ENCODE results near the gene PGLYRP3.
A peak's percentile ranks its signal among the peaks of the same experiment; 100 is the strongest.

PGLYRP3 gene

DNA sequence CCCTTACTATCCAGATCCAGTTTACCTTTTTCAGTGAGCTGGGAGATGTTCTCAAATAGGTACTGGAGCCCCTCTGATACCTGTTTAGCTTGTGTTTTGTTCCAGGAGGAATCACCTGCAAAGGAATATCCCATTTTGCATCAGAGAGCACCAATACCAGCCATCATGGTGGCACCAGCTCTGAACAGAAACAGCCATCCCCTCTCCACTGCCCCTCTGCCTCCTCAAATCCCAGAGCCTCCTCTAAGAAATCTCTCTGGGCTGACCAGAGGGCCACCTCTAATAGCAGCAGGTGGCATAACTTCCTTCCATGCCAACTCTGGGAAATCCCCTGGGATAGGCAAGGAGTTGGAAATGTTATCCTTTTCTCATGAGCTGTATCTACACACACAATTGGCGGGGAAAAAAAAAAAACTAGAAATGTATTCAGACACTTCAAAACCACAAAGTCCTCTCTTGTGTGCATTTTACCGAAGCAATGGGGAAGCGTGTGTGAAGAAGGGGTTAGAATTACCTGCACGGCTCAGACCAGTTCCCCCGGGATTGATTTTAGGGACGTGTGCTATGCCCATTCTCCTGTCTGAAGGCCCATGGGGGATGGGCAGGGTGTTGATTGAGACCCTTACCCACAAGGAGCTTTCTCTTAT lies 33.4 kb upstream of the PGLYRP3 start:
- DNase-seq (ENCODE audit: low read depth in 1 of 2, low spot score in 1 of 2) = no peak
- TF ChIP-seq, protein P1, sequence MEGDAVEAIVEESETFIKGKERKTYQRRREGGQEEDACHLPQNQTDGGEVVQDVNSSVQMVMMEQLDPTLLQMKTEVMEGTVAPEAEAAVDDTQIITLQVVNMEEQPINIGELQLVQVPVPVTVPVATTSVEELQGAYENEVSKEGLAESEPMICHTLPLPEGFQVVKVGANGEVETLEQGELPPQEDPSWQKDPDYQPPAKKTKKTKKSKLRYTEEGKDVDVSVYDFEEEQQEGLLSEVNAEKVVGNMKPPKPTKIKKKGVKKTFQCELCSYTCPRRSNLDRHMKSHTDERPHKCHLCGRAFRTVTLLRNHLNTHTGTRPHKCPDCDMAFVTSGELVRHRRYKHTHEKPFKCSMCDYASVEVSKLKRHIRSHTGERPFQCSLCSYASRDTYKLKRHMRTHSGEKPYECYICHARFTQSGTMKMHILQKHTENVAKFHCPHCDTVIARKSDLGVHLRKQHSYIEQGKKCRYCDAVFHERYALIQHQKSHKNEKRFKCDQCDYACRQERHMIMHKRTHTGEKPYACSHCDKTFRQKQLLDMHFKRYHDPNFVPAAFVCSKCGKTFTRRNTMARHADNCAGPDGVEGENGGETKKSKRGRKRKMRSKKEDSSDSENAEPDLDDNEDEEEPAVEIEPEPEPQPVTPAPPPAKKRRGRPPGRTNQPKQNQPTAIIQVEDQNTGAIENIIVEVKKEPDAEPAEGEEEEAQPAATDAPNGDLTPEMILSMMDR (IDR thresholded peaks at IDR 0.05; ENCODE audit: insufficient read depth, low read length) = no peak
- TF ChIP-seq SPI1 (IDR thresholded peaks at IDR 0.05; ENCODE audit: borderline replicate concordance, low read depth) (0 out of 2 replicates have a peak, but pooled peaks have one; percentile 2), POLR2AphosphoS5 (IDR thresholded peaks at IDR 0.05; ENCODE audit: low read depth) (no peak), GABPA (IDR thresholded peaks at IDR 0.05; ENCODE audit: low read depth) (no peak)

DNA sequence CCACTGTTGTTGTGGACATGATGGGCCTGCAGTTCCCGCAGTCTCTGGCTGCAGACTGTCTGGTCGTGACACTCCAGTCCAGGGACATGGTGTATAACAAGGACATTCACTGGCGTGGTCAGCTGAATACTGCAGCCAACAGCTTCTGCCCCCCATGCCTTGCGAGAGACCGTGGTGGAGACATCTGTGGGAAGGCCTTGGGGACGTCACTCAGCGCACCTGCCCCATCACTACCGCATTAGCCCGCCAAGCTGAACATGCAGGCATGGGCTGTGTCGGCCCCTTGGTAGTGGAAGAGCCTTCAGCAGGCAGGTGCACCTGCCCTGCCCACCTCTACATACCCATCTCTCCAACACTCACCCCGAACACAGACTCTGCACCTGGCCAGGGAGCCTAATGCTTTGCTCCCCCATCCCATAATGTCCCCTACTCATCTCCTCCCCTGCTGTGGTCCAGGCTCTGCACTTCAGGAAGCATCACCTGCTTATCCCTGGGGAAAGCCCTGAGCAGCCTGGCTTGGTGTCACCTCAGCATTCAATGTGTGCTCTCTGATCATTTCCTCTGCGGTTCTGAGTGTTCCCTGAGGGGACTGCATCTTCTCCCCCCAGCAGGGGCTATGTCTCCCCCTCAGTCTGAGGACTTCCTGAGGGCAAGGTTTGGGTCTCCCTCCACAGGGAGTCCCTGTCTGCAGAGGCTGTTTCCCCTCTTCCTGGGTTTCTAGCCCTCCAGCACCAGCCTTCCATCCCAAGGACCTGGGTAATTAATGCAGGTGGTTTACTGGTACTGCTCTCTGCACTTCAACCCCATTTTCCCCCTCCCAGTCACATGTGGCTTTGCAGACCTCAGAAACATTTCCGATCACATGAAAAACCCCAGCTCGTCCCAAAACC lies 32.7 kb upstream of the PGLYRP3 start:
- Histone ChIP-seq H3K27me3 (ENCODE audit: insufficient read depth, poor library complexity, severe bottlenecking) (no peaks in the 10 kb centered on the region), H3K4me3 (replicated peaks; ENCODE audit: insufficient read depth, low read length) (no peak overlapping the region), H3K27ac (replicated peaks) (peak overlapping the region; percentile 84)
- TF ChIP-seq, protein P2, sequence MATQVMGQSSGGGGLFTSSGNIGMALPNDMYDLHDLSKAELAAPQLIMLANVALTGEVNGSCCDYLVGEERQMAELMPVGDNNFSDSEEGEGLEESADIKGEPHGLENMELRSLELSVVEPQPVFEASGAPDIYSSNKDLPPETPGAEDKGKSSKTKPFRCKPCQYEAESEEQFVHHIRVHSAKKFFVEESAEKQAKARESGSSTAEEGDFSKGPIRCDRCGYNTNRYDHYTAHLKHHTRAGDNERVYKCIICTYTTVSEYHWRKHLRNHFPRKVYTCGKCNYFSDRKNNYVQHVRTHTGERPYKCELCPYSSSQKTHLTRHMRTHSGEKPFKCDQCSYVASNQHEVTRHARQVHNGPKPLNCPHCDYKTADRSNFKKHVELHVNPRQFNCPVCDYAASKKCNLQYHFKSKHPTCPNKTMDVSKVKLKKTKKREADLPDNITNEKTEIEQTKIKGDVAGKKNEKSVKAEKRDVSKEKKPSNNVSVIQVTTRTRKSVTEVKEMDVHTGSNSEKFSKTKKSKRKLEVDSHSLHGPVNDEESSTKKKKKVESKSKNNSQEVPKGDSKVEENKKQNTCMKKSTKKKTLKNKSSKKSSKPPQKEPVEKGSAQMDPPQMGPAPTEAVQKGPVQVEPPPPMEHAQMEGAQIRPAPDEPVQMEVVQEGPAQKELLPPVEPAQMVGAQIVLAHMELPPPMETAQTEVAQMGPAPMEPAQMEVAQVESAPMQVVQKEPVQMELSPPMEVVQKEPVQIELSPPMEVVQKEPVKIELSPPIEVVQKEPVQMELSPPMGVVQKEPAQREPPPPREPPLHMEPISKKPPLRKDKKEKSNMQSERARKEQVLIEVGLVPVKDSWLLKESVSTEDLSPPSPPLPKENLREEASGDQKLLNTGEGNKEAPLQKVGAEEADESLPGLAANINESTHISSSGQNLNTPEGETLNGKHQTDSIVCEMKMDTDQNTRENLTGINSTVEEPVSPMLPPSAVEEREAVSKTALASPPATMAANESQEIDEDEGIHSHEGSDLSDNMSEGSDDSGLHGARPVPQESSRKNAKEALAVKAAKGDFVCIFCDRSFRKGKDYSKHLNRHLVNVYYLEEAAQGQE (IDR thresholded peaks at IDR 0.05; ENCODE audit: insufficient replicate concordance, low read depth) = no peak
- TF ChIP-seq GABPA (IDR thresholded peaks at IDR 0.05; ENCODE audit: low read depth) (no peak), POLR2AphosphoS5 (IDR thresholded peaks at IDR 0.05; ENCODE audit: low read depth) (no peak)
- TF ChIP-seq, protein P1 (IDR thresholded peaks at IDR 0.05; ENCODE audit: insufficient read depth, low read length) = no peak
- no peak for DNase-seq (ENCODE audit: low read depth in 1 of 2, low spot score in 1 of 2)

More for the DNA sequence above, 33.4 kb upstream of the PGLYRP3 start:
- H3K4me3 ChIP-seq (replicated peaks; ENCODE audit: insufficient read depth, low read length) = no peak overlapping the region
- peak overlapping the region; percentile 84; the same call in 1 of the 2 replicates for H3K27ac ChIP-seq (replicated peaks)
- H3K27me3 ChIP-seq (ENCODE audit: insufficient read depth, poor library complexity, severe bottlenecking) = no peaks in the 10 kb centered on the region

DNA sequence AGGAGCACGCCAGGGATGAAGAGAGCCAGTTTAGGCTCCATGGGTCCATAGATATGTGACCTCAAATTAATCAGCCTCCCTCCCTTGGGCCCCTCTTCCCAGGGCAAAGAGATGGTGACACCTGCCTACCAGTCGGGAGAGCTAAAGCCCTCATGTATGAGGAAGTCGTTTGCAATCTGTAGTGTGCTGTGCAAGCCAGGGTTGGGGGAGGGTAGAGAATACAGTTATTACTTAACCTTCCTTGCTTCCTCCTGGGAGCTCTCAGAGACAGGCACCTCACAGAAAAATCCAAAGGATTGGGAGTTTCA lies 31.9 kb upstream of the PGLYRP3 start:
- H3K4me3 ChIP-seq (replicated peaks; ENCODE audit: insufficient read depth, low read length) = no peak overlapping the region
- TF ChIP-seq, protein P2 (IDR thresholded peaks at IDR 0.05; ENCODE audit: insufficient replicate concordance, low read depth) = no peak
- peak; percentile 94 for TF ChIP-seq SPI1 (IDR thresholded peaks at IDR 0.05; ENCODE audit: borderline replicate concordance, low read depth)
- TF ChIP-seq, protein P1 (IDR thresholded peaks at IDR 0.05; ENCODE audit: insufficient read depth, low read length) = no peak
- TF ChIP-seq POLR2AphosphoS5 (IDR thresholded peaks at IDR 0.05; ENCODE audit: low read depth) = peak; percentile 78
- TF ChIP-seq GABPA (IDR thresholded peaks at IDR 0.05; ENCODE audit: low read depth) = no peak
- H3K27ac ChIP-seq (replicated peaks) = peak overlapping the region; percentile 84
- H3K27me3 ChIP-seq (ENCODE audit: insufficient read depth, poor library complexity, severe bottlenecking) = no peaks in the 10 kb centered on the region
- DNase-seq (ENCODE audit: low read depth in 1 of 2, low spot score in 1 of 2) = peak; percentile 92 to 93

All from HL-60 (cell line).